ENCODE results near the gene TRIM66. TPM values are rescaled to one million over a fixed set of nuclear protein-coding genes. Genes with fewer than 3 reads are reported as not detected.

The TRIM66 gene
- total RNA-seq, 4 donors from 2014 or later, result 2.2 to 5.4 (median 3.1) TPM

DNA sequence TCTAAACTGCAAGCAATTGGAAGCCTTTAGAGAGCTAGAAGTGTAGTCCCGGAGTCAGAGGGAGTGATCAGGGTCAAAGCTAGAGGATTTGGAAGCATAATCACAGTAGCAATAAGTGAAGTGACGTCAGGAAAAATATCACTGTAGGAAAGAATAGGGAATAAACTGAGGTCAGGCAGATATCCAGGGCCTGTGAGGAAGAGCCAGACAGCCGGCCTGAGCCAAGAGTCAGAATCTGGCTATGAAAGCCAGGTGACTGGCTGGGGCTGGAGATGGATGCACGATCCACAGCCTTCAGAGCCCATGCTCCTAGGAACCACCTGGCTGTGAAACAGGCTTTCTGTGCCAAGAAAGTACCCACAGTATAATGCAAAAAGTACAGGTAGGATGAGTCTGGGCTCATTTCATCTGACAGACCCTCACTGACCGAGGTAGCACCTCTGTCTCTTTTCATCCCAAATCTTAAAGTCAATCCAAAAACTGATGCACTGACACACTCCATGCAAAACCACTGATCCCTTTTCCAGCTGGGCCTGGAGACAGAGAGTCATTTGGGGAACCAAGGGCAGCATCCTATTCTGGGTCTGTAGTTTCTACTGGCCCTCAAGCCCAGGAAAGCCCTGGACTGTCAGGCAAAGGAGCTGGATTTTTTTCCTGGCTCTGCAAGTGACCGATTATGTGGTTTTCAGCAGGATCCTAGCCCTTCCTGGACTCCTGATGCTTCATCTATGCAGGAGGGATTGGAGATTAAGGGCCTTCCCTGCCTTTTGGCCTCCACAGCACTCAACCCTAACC is 21.3 kb downstream of the TRIM66 start:
- intact Hi-C loops (cut with DNase I), result no loop called here
- no peak for DNase-seq (ENCODE audit: extremely low spot score)
- 72% methylated on average over 6 of the region's 6 CpGs for WGBS
- Histone ChIP-seq H3K27me3 (no peaks in the 10 kb centered on the region), H3K9me3 (no peaks in the 10 kb centered on the region), H3K4me1 (peaks cover 0 to 3% (median 0%) of the 10 kb centered on the region in 4 donors), H3K4me3 (no peak overlapping the region), H3K27ac (replicated peaks in 1 of 4) (no peak overlapping the region), H3K36me3 (peaks cover 0 to 6% (median 0%) of the 10 kb centered on the region in 4 donors)
- TF ChIP-seq EP300 (IDR thresholded peaks at IDR 0.05) (no peak), POLR2A (IDR thresholded peaks at IDR 0.05; ENCODE audit: low read depth) (no peak), POLR2AphosphoS5 (IDR thresholded peaks at IDR 0.05) (no peak)

DNA sequence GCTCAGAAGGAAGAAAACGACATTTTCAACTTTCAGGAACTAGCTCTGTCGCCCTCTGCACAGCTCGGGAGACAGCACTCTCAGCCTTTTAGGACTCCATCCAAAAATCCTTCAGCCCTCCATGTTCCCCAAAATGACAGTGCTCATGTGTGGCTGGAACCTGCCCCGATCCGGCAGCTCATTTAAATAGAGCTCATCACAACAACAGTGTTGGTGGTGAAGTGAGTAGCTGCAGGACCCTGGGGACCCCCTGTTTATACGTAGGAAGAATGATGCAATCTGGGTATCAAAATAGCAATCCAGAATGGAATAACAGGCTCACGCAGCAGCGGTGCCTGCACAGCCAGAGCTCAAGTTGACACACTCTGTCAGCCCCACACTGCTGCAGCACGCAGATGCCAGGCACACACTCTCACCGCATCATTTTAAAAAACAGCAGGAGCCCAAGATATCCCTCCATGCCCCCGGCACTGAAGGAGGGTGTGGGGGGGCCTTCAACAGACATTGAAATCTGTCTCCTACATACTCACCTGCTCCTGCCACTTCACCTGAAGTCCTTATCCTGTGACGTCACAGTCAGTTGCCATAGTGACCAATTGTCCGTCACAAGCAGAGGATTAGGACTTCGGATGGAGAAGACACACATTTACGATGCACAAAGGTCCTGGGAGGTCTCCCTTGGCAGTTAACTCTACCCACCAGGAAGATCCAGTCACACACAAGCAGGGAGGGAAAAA is 24.0 kb downstream of the TRIM66 start:
- H3K36me3 ChIP-seq, result no peaks in the 10 kb centered on the region
- peaks cover 0 to 3% (median 0%) of the 10 kb centered on the region in 4 donors for H3K4me1 ChIP-seq
- no peak for TF ChIP-seq POLR2AphosphoS5 (IDR thresholded peaks at IDR 0.05)
- no peak for TF ChIP-seq POLR2A (IDR thresholded peaks at IDR 0.05; ENCODE audit: low read depth)
- TF ChIP-seq CTCF (IDR thresholded peaks at IDR 0.05), result no peak
- TF ChIP-seq EP300 (IDR thresholded peaks at IDR 0.05), result no peak
- 59% methylated on average over 15 of the region's 15 CpGs for WGBS
- no peak for DNase-seq (ENCODE audit: extremely low spot score)
- no peak overlapping the region for H3K27ac ChIP-seq (replicated peaks in 1 of 4)
- no peaks in the 10 kb centered on the region for H3K9me3 ChIP-seq
- no peak overlapping the region for H3K4me3 ChIP-seq
- intact Hi-C loops (cut with DNase I), result no loop called here
- H3K27me3 ChIP-seq, result no peaks in the 10 kb centered on the region

- H3K4me3 ChIP-seq, result no peak overlapping the region
- 86% methylated on average over 2 of the region's 2 CpGs for WGBS
- no peaks in the 10 kb centered on the region for H3K27me3 ChIP-seq
- H3K36me3 ChIP-seq, result peaks cover 0 to 4% (median 0%) of the 10 kb centered on the region in 4 donors
- intact Hi-C loops (cut with DNase I), result no loop called here
- H3K27ac ChIP-seq (replicated peaks in 1 of 4), result no peak overlapping the region
- no peak for DNase-seq (ENCODE audit: extremely low spot score)
- no peaks in the 10 kb centered on the region for H3K9me3 ChIP-seq
- TF ChIP-seq POLR2AphosphoS5 (IDR thresholded peaks at IDR 0.05) (no peak), CTCF (IDR thresholded peaks at IDR 0.05) (no peak), POLR2A (IDR thresholded peaks at IDR 0.05; ENCODE audit: low read depth) (no peak), EP300 (IDR thresholded peaks at IDR 0.05) (no peak)
- H3K4me1 ChIP-seq, result peaks cover 0 to 3% (median 2%) of the 10 kb centered on the region in 4 donors
Measured at GRCh38 chr11:8656291-8656690, 26.2 kb downstream of the TRIM66 start.

DNA sequence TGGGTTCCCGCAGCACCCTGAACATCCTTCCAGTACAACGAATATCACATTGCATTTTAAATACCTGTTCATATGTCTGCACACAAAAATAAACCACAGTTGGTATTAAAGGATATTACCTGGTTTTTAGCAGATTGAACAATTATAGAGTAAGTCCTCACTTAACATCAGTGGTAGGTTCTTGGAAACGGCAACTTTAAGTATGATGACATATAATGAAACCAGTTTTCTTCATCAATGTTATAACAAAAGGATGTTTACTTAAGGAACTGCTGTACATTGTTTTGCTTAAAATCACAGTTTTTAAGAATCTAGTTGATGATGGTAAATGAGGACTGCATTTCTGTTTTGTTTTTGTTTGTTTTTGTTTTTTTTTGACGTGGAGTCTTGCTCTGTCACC is 28.0 kb downstream of the TRIM66 start:
- H3K36me3 ChIP-seq, result peaks cover 0 to 22% (median 5%) of the 10 kb centered on the region in 4 donors
- no peak for DNase-seq (ENCODE audit: extremely low spot score)
- H3K27ac ChIP-seq (replicated peaks in 1 of 4), result no peak overlapping the region
- TF ChIP-seq CTCF (IDR thresholded peaks at IDR 0.05) (no peak), EP300 (IDR thresholded peaks at IDR 0.05) (no peak), POLR2AphosphoS5 (IDR thresholded peaks at IDR 0.05) (no peak), POLR2A (IDR thresholded peaks at IDR 0.05; ENCODE audit: low read depth) (no peak)
- no peak overlapping the region for H3K4me3 ChIP-seq
- no peaks in the 10 kb centered on the region for H3K9me3 ChIP-seq
- H3K4me1 ChIP-seq, result peaks cover 0 to 3% (median 2%) of the 10 kb centered on the region in 4 donors
- H3K27me3 ChIP-seq, result no peaks in the 10 kb centered on the region
- WGBS, result 57% methylated on average over 4 of the region's 4 CpGs
- intact Hi-C loops (cut with DNase I), result no loop called here

DNA sequence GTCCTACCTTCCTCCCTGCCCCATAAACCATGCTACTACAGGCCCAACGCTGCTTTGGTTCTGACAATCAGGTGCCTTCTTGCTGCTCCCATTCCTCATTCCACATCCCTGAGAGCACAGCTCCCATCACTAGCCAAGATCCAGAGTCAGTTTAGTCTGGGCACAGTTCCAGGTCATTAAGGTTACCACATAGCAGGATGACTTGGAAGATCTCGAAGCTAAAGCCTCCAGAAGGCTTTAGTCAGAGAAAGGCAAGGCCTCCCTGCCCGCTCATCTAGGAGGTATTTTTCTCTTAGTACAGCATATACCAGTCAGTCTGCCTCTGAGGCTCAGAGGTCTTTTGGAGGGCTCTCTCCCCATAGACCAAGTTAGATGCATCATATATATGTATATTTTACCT is 30.3 kb downstream of the TRIM66 start:
- Histone ChIP-seq H3K27me3 (no peaks in the 10 kb centered on the region), H3K4me1 (peaks cover 0 to 3% (median 0%) of the 10 kb centered on the region in 4 donors), H3K27ac (replicated peaks in 1 of 4) (no peak overlapping the region), H3K9me3 (no peaks in the 10 kb centered on the region), H3K36me3 (peaks cover 5 to 44% (median 23%) of the 10 kb centered on the region in 4 donors), H3K4me3 (no peak overlapping the region)
- 68% methylated on average over 3 of the region's 3 CpGs for WGBS
- no peak for DNase-seq (ENCODE audit: extremely low spot score)
- no peak for TF ChIP-seq POLR2A (IDR thresholded peaks at IDR 0.05; ENCODE audit: low read depth)
- TF ChIP-seq CTCF (IDR thresholded peaks at IDR 0.05), result no peak
- no peak for TF ChIP-seq EP300 (IDR thresholded peaks at IDR 0.05)
- TF ChIP-seq POLR2AphosphoS5 (IDR thresholded peaks at IDR 0.05), result no peak
- intact Hi-C loops (cut with DNase I), result no loop called here
